ENCODE data around the gene RGS2.

DNA sequence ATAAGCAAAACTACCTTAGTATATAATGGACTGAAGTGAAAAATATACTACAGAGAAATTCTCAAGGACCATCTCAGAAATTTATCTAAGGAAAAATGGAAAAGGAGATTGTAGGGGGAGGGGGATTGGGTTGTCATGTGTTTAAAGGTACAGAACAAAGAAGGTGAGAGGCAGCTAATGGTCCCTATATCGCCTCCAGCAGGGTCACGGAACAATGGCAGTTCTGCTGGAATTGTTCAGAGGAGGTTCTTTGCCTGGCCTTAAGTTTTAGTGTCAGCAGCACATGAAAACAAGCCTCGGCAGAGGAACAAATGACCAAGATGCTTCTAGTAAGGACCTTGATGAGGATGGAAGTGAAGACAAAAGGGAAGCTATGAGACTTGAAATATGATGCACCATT lies 42.0 kb upstream of the RGS2 start:
- no peak for TF ChIP-seq TAF1 (IDR thresholded peaks at IDR 0.05; ENCODE audit: control insufficient read depth, extremely low read depth, insufficient read depth, low read length, severe bottlenecking)
- TF ChIP-seq, protein P1, sequence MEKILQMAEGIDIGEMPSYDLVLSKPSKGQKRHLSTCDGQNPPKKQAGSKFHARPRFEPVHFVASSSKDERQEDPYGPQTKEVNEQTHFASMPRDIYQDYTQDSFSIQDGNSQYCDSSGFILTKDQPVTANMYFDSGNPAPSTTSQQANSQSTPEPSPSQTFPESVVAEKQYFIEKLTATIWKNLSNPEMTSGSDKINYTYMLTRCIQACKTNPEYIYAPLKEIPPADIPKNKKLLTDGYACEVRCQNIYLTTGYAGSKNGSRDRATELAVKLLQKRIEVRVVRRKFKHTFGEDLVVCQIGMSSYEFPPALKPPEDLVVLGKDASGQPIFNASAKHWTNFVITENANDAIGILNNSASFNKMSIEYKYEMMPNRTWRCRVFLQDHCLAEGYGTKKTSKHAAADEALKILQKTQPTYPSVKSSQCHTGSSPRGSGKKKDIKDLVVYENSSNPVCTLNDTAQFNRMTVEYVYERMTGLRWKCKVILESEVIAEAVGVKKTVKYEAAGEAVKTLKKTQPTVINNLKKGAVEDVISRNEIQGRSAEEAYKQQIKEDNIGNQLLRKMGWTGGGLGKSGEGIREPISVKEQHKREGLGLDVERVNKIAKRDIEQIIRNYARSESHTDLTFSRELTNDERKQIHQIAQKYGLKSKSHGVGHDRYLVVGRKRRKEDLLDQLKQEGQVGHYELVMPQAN (IDR thresholded peaks at IDR 0.05; ENCODE audit: borderline replicate concordance), result no peak
